Retina (tissue), 1 donor: ENCODE measurements around the gene TNS3.

Source experiments
- DNase-seq: peaks from one replicate; pipeline ENCODE4 v3.0.0-alpha.2; 2016

The TNS3 gene

GRCh38 chr7:47380325-47381133 is 201.4 kb downstream of the TNS3 start:
- peak; percentile 55 for DNase-seq

GRCh38 chr7:47379629-47380324 is 202.1 kb downstream of the TNS3 start:
- DNase-seq, result peak; percentile 48

GRCh38 chr7:47378728-47379395 is 203.0 kb downstream of the TNS3 start:
- DNase-seq, result no peak

GRCh38 chr7:47377741-47378140 is 204.2 kb downstream of the TNS3 start:
- DNase-seq, result no peak

- no peak for DNase-seq
These were observed 204.8 kb downstream of the TNS3 start for GRCh38 chr7:47376991-47377616.

- no peak for DNase-seq
These were observed 206.6 kb downstream of the TNS3 start for GRCh38 chr7:47375121-47375938.

GRCh38 chr7:47374538-47374937 is 207.4 kb downstream of the TNS3 start:
- no peak for DNase-seq

GRCh38 chr7:47373871-47374451 is 207.9 kb downstream of the TNS3 start:
- no peak for DNase-seq

GRCh38 chr7:47371733-47372368 is 210.1 kb downstream of the TNS3 start:
- no peak for DNase-seq

GRCh38 chr7:47371317-47371716 is 210.6 kb downstream of the TNS3 start:
- DNase-seq, result no peak

- DNase-seq, result no peak
These were observed 211.4 kb downstream of the TNS3 start for GRCh38 chr7:47370461-47371042.

- no peak for DNase-seq
These were observed 212.2 kb downstream of the TNS3 start for GRCh38 chr7:47369736-47370135.

- no peak for DNase-seq
These were observed 213.6 kb downstream of the TNS3 start for GRCh38 chr7:47368190-47368812.

GRCh38 chr7:47367369-47367768 is 214.5 kb downstream of the TNS3 start:
- no peak for DNase-seq

- no peak for DNase-seq
These were observed 215.0 kb downstream of the TNS3 start for GRCh38 chr7:47366960-47367359.

- no peak for DNase-seq
These were observed 215.7 kb downstream of the TNS3 start for GRCh38 chr7:47366211-47366610.

- no peak for DNase-seq
These were observed 218.9 kb downstream of the TNS3 start for GRCh38 chr7:47362984-47363383.

GRCh38 chr7:47361746-47362215 is 220.1 kb downstream of the TNS3 start:
- DNase-seq, result no peak

GRCh38 chr7:47361236-47361635 is 220.7 kb downstream of the TNS3 start:
- no peak for DNase-seq

- no peak for DNase-seq
These were observed 221.5 kb downstream of the TNS3 start for GRCh38 chr7:47360301-47360900.
